Measurements from ENCODE around the gene BRD4.

Gene BRD4

DNA sequence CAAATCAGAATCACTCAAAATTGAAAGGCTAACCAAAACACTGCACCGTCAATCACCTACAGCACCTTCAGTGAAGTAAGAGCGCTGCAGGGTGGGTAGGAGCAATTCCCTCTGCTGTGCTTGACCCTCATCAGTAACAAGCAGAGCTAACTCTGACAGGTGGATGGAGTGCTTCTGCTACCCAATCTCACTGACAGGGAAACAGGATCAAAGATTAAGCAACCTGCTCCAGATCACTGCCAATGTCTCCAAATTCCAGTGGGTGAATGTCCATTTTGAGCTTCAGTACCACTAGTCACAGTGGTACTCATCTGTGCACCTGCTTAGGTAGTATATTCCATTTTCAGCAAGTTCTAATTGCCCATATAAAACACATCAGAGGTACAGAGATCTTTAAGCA, 25.2 kb downstream of the BRD4 start:
- DNase-seq, result no peak

DNA sequence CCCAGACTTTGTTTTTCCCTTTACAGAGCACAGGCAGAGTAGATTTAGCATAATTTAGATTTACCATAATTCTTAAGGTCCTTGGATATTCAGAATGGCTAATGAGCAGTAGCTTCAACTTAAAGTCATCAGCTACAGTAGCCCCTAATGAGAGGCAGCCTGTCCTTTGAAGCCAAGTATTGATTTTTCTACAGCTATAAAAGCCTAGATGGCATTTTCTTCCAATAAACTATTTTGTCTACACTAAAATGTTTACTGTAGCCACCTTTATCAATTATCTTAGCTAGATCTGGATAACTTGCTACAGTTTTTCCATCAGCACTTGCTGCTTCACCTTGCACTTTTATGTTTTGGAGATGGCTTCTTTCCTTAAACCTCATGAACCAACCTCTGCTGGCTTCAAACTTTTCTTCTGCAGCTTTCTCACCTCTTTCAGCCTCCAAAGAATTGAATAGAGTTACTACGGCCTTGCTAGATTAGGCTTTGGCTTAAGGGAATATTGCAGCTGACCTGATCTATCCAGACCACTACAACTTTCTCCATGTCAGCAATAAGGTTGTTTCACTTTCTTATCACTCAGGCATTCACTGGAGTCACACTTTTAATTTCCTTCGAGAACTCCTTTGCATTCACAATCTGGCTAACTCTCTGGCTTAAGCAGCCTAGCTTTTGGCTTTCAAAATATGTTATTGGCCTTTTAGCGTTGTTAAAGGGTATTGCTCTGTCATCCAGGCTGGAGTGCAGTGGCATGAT, 26.6 kb downstream of the BRD4 start:
- DNase-seq, result no peak

DNA sequence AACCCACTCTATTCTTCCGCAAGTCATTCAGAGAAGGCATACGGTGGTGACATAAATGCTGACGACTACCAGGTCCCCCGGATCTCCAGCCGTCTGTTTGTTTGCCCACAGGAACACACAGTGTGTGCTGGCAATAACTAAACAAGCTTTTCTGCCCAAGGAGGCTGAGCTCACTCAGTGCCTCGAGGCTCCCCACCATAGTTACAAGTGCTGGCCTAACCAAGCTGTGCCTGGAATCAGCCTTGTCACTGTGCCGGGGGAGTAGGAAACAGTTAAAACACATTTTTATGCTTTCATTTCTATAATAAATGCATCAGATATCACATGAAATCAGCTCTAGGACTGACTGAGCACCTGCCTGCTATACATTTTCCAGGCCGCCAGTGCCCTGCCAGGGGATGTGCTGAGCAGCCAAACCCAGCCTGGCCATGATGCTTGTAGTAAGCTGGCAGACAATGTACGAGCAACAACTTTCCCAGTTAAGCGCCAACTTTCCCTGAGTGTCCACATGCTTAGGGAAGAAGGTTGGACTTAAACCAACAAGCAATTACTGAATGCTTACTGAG, 28.1 kb downstream of the BRD4 start:
- no peak for DNase-seq

DNA sequence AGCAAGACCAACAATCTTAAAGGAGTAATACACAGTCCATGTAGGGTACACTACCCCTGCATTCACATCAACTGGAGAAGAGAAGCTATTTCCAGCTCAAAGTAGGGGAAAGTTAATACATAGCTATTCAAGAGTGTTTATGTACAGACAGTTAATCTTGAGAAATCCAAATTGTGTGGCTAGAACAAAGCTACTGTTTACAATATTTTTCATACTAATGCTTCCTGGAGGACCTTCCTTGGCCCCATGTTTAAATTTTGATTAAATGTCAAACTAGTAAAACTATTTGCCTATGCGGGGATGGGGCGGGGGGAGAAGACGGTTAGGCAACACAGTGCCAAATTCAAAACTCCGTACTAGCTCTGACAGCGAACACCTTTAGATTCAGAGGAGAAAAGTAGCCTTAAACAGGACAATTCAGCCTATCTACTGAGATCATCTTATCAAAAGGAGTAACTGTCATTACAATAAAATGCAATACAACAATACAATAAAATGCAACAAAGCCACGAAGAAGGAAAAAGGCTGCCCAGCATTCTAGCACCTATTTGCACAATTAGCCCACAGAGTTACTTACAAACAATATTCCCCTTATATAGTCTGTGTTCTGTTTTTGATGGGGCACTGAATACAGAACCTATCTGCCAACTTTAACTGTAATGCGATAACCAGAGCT, 29.1 kb downstream of the BRD4 start:
- no peak for DNase-seq

DNA sequence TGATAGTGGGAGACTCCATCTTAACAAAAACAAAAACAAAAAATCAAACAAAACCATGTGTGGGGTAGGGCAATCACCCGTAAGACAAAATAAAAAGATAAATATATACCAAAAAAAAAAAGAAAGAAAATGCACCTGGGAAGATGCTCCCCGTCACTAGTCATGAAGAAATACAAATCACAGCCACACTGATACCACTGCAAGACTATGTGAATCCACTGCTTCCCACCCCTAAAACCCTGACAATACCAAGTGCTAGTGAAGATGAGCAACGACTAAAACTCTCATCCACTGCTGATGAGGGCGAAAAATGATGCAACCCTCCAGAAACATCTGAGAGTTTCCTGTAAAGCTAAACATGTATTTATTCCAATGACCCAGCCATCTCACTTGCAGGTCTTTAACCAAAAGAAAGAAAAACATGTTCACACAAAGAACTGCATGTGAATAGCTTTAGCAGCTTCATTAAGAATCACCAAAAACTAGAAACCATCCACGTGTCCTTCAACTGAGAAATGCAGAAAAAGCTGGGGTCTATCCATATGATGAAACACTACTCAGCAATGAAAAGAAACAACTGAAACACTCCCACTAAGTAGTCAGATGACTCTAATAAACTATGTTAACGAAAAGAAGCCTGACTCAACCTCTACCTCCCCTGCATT, 31.7 kb downstream of the BRD4 start:
- no peak for DNase-seq

DNA sequence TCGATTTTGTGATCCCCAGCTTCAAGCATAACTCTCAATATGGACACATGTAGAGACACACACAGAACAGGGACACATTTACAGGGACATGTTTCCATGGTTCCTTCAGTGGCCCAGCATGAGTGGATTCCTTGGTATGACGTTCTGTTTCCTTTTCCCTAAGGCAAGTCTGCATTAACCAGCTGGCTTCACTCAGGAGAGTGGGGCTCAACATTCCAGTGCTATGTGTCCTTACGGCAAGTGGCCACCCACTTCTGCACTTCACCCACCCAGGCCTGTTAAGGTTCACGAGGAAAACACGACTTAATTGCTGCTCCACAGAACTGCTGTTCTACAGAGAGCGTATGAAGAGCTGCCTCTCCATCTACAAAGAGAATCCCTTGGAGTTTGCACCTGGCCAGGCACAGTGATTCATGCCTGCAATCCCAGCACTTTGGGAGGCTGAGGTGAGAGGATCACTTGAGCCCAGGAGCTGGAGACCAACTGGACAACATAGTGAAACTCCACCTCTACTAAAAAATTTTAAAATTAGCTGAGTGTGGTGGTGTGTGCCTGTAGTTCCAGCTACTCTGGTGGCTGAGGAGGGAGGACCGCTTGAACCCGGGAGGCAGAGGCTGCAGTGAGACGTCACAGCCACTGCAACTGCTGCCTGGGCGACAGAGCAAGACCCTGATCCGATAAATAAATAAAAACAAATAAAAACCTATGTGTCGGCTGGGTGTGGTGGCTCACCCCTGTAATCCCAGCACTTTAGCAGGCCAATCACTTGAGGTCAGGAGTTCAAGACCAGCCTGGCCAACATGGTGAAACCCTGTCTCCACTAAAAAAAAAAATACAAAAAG, 32.5 kb downstream of the BRD4 start:
- no peak for DNase-seq

DNA sequence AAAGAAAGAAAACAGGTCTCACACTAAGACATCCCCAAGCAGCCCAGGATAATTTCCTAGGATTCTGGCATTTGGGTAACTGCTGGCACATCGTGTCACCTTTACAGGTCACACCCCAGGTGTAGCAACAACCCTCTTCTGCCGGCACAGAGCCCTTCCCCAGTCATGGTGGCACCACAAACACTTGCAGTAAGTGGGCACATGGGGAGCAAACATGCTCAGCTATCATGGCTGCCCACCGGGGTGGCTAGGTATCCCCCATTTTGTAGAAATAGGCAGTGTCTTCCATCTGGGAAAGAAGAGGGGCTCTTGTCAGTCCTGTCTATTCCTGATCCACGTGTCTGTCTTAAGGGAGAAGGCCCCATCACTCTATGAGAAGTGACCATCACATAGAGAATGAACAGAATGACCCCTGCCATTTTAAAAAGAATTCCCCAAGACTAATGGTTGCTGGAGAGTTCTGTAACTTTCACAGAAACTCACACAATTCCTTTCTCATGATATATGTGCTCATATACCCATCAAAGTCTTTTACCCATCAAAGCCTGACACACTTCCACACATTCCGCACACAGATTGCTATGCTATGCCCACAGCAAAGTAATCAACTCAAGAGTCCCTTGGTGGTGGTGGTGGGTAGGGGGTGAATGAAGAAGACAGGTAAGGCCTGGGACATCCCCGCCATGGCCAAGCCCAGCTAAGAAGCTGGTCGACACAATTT, 33.3 kb downstream of the BRD4 start:
- no peak for DNase-seq

DNA sequence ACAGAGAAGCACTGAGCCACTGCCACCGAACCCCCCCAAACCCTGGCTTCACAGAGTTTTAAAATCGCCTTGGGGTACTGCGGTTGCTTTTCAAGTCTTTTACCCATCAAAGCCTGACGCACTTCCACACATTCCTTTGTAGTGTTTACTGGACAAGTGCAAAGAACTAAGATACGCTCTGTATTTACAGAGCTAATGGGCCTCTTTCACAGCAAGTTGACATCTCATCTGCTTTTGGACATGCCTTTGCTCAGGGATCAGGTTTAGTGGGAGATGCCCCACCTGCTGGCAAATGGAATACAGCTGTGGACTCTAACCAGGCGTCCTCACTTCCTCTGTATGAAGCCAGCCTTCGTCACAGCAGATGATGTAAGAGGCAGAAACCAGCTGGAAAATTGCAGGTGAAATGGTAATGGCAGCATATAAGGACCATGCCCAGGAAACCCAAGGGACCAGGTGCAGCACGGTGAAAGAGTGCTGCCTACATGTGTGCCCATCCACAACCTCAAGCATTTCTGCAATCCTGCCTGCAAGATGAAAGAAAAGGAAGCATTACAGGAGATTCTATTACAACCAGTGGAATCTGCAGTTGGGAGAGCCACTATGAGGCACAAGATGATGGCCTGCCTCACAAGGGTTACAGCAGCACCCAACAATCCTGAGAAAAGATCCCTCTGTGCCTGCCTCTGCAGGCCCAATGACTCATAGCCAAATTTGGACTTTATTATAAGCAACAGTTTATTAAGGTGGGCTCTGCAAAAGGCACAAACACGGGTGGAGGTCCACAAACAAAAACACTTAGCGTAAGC, 34.7 kb downstream of the BRD4 start:
- DNase-seq, result peak; percentile 38

DNA sequence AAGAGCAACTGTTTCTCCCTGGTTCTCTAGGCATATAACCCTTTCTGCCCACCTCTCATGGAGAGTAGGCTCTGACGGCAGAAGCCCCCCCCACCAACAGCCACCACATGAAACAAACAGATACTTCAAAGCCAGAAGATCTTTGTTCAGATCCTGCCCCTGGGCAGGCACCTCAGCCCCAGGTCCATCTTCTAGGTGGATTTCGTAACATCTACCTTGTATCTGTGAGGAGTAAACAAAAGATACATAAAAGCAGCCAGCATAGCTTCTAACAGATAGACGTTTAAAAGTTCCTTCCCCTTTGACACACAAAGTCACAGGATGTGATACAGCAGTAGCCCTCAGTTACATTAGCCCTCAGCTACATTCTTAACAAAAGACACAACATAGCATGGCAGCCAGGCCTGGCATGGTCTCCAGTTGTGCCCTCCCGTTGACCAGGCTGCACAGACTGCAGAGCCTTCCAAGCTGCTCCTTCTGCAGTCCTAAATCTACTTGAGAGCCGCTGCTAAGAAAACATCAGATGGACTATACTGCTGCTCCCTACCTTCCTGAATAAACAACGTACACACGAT, 35.4 kb downstream of the BRD4 start:
- no peak for DNase-seq

DNA sequence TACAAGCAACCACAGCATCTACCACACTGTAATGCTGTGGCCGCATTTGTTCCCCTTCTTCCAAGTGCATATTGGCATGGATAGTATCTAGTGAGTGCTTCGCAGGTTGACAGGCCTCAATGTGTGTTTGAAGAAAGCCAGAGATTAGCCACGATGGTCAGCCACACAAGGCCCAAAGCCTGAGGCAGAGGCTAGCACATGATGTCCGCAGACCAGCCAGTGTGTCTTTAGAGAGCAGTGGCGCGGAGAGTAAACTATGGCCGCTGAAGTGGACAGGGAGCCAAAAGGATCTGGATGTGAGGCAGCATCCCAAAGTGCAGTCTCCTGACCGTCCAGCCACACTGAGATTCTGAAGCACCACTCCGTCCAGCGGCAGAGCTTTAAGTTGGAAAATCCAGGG, 36.0 kb downstream of the BRD4 start:
- no peak for DNase-seq

DNA sequence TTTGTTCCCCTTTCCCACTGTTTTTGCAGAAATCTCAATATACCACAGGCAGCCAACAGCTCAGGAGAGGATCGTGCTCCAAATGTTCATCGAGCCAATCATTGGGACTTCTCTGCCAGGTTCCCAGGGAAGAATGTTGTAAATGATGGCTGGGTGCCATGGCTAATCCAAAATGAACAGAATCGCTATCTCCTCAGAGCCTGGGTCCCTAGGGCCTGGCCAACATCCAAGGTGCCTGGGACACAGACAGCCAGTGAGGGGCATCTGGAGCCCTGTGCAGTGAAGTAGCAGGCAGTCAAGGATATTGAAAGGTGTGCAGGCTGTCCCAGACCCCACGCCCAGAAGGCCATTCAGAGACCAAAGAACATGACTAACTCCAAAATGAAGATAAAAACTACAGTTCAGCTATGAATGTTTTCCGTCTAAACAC, 37.8 kb downstream of the BRD4 start:
- DNase-seq, result no peak

DNA sequence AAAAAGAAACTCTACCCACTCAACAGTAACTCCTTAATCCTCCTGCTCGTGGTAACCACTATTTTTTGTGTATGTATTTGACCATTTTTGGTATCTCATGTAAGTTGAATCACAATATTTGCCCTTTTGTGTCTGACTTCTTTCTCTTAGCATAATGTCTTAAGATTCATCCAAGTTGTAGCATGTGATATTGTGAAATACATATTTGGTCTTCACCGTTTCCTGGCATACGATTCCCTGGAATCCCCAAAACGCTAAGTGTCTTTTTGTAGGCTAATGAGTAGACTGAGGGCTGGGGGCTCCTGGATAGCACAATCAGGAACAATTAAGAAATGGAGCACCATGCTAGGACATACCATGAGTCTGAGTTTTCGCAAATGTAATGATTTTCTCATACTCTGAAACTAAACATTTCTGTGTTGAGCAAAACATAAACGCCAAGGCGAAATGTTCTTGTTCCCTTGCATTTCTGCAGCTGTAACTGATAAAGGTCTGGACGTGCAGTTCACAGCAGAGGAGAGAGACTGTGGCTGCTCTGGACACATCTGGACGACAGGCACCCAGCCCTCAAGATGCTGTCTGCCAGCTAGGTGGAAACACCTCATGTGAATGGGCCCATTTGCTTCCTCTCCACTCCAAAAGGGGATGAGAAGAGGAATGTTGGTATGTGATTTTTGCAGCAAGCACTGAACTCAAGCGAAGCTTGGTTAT, 38.4 kb downstream of the BRD4 start:
- no peak for DNase-seq

DNA sequence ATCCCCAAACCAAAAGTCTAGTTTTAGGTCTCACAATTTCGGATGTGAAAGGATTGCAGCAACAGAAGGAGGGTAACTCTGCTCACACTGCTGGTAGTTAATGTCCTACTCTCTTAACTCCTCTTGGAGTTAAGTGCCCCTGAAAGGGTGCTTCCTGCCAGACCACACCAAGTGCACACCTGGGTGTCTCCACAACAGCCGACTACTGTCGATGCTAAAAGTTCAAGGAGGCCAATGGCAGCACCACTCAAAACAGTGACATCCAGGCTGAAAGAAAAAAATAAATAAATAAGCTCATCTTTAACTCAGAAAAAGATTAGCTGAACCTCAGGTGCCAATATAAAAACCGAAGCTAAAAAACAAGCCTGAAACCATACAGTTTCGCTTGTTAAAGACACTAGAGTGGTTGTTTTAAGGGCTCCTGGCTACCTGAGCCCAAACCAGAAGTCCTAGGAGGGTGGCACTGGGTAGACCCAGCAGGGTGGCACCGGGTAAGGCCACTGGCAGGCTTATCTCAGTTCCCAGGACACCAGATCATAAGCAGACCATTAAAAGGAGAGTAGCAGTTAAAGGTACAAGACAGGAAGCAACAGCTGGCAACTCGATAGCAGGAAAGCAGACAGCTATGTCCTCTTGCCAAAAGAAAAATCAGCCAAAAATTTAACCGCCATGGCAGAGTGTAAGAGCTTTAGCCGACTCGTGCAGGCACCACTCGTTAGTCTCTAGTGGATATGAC, 39.3 kb downstream of the BRD4 start:
- no peak for DNase-seq

DNA sequence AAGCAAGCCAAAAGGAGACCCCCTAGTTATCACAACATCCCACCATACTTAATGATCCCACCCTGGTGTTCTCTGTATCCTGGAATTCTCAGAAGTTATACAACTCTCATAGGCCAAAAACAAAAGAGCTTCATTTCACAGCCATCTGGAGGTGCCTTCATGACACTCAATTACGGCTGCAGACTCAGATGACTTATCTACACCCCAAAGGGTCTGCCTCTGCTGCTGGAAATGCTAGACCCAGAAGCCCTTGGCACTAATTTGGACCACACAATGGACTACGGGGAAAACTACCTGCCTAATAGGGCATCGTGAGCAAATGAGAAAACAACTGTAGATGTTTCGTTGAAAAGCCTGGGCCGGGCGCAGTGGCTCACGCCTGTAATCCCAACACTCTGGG, 40.2 kb downstream of the BRD4 start:
- no peak for DNase-seq

DNA sequence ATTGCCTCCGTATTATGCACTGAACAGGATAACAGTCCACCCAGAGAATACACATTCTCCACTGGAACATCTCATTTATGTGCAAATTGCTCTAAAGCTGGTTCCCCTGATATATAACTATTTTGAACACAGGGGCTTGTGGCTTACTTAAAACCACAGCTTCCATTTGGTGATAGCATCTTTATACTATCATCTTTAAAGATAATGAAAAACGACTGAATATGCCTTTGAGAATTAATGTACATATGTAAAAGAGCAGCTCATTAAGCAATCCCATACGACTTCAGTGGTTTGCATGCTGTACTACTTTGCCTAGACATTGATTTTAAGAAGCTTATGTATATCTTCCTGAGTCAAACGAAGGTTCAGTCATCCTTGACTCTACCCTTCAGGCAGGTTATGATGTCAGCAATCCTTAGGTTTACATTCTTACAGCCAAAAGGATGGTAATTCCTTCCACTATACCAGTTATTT, 40.8 kb downstream of the BRD4 start:
- DNase-seq, result no peak

DNA sequence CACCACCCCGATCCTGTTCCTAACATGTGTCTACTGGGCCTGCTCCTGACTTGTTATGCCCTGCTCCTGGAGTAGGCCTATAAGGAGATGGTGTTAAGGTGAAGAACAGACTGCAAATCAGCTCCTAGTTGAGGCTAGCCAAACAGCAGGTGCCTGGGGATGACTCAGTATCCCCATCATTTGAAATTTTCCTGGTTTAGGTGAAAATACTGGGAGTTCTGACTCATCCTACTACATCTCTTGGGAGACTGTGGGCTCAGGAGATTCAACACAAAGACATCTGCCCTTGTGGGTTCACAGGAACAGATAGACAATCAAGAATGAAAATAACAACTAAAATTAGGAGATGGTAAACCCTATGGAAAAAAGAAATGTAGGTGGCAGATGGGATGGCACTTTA, 41.2 kb downstream of the BRD4 start:
- DNase-seq, result no peak

DNA sequence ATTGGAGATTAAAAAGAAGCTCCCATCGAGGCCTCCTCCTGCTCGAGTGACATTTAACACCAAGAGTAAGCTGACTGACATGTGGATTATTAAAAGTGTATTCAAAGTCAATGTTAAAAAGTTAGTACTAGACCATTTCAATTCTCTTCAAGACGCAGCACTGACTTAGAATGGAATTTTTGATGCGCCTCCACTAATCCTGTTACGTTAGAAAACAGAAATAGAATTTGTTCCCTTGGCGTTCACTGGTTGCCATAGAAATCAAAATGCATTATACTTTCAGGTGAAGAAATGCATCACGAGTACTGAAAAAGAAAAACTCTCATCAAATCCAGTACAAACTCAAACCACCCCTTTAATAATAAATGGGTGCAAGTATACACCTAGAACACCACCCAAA, 42.2 kb downstream of the BRD4 start:
- no peak for DNase-seq

DNA sequence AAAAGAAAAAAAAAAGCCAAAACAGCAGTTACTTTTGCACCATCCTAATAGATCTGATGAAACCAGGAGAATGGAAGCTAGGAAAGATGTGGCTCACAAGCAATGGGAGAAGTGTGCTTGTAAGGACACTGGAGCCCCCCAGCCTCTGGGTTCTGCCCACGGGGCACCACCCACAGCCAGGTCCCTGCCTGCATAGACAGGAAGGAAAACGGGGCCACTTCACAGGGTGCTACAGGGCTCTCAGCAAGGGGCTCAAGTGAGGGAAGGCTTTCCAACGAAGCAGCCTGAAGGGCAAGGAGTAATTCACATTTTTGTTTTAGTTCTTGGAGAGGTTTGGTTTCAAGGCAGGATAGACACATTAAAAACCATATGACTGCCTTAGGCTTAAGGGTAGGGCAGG, 42.7 kb downstream of the BRD4 start:
- DNase-seq, result no peak
